Activated CD8-positive, alpha-beta T cell treated with anti-CD3 and anti-CD28 coated beads for 36 hours (primary cell): ENCODE results near the gene HSH2D. TPM values are rescaled to one million over a fixed set of nuclear protein-coding genes. Genes with fewer than 3 reads are reported as not detected.

ENCODE experiments used
- ATAC-seq: fragments of 200-7000 bp; cut with Tn5 transposase; one replicate; pipeline ENCODE4 v1.10.0; 2021; ENCODE audit warnings: mild to moderate bottlenecking, moderate library complexity
- CTCF ChIA-PET: fragments of 350-600 bp; sonication (Branson Sonifier 250); formaldehyde crosslinking; loops from one replicate; lab custom pipeline; 2021; ENCODE audit warnings: antibody characterized with exemption; lab: Charles Lee
- POLR2A ChIA-PET: fragments of 350-600 bp; sonication (Branson Sonifier 250); formaldehyde crosslinking; loops from one replicate; lab custom pipeline; 2021; ENCODE audit warnings: antibody characterized with exemption; lab: Charles Lee
- DNase-seq: peaks from one replicate; pipeline ENCODE4 v3.0.0-alpha.2; 2020
- H3K27ac Mint-ChIP-seq: one replicate; pipeline ENCODE4 v1.8.0; 2021; ENCODE audit warnings: mild to moderate bottlenecking, mixed read lengths
- H3K27me3 Mint-ChIP-seq: one replicate; pipeline ENCODE4 v1.8.0; 2021; ENCODE audit warnings: mixed read lengths
- H3K36me3 Mint-ChIP-seq: one replicate; pipeline ENCODE4 v1.8.0; 2021; ENCODE audit warnings: low read depth, mixed read lengths
- H3K4me1 Mint-ChIP-seq: one replicate; pipeline ENCODE4 v1.8.0; 2021; ENCODE audit warnings: low read depth, mixed read lengths
- H3K4me3 Mint-ChIP-seq: one replicate; pipeline ENCODE4 v1.8.0; 2021; ENCODE audit warnings: mild to moderate bottlenecking, moderate library complexity, mixed read lengths
- H3K9me3 Mint-ChIP-seq: one replicate; pipeline ENCODE4 v1.8.0; 2021; ENCODE audit warnings: mixed read lengths
- intact Hi-C: fragments of 100-400 bp; cut with micrococcal nuclease; formaldehyde crosslinking; loops from one replicate; pipeline ENCODE4 v1.10.0; 2022
- total RNA-seq, 2 experiments: library from RNA; stranded (reverse); gene quantifications; one replicate each; pipeline ENCODE4 v1.2.3, GENCODE V29; 2021
- TF ChIP-seq, protein P1 (sequence below): fragments of 200-600 bp; IDR thresholded peaks from one replicate; pipeline ENCODE4 v1.8.0; 2022; ENCODE audit warnings: antibody characterized with exemption, mild to moderate bottlenecking

The HSH2D gene
- total RNA-seq, 2 experiments from 2014 or later = 23.5 to 25.5 TPM

DNA sequence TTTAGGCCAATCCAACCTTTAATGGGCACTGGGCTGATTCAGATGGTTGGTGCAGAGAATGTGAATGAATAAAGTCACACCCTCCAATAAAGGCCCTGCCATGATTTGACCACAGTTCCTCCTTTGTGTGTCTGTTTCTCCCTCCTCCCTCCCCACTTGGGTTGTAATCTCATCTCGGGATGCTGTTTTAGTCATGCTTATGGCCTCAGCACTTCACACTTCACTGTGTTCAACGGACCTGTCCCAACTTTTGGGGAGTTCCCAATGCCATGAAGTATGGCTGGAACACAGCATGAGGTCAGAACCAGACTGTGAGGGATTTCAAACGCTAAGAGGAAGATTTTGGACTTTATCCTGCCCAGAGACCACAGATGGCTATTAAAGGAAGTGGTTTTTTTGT, 37.4 kb upstream of the HSH2D start:
- no peak for ATAC-seq
- POLR2A ChIA-PET = no interaction called here
- intact Hi-C loops = no loop called here

DNA sequence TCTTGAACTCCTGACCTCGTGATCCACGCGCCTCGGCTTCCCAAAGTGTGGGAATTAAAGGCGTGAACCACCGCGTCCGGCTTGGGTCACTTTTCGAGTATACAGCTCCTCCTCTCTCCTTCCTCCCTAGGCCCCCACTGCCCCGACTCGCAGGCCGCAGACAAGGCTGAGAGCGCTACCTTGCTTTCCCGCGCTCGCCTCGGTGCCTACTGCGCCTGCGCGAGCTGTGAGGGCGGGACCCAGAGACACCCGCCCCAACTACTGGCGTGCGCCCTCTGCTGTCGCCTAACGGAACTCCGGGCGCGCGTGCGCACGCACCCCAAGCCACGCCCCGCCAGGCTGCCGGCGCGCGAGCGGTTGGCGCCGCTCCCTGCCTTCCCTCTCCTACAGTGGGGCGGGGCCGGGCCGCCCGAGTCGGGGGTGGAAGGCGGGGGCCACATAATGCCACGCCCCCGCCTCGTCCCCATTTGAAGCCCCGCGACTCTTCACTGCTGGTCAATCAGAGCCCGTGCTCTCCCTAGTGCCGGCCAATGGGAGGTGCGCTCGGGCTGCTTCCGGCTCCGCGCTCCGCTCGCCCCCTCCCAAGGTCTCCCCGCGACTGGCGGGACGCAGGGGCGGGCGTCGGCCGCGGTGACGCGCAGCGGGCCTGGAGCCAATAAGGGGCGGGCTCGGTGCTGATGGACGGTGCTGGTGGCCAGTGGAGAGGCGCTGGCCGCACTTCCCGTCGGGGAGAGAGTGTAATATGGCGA, 32.2 kb upstream of the HSH2D start, which contains the start of gene RAB8A:
RAB8A (plus strand) TSS at position 730 of the 749 bp plus-strand sequence; CDS start at position 743, 13 bp downstream.
- H3K27me3 Mint-ChIP-seq = no peaks in the 10 kb centered on the region
- CTCF ChIA-PET = interaction anchor here (0.6 to 3.8 kb wide), 23 partner anchors 11 to 275 kb away, joined by 3 to 31 read pairs (median 4); partner anchors contain the start of genes FAM32A and TPM4
- peak; percentile 99 for DNase-seq
- peak within 1 kb of the TSS; percentile 95 for H3K4me3 Mint-ChIP-seq
- peak within 1 kb of the TSS; percentile 98 for H3K27ac Mint-ChIP-seq
- H3K9me3 Mint-ChIP-seq = no peaks in the 10 kb centered on the region
- intact Hi-C loops = loop anchor here (5.0 kb wide), 1 partner anchor 34 kb away; the partner anchor contains the start of gene TPM4
- peaks cover 25% of the 10 kb centered on the region for H3K36me3 Mint-ChIP-seq
- POLR2A ChIA-PET = interaction anchor here (0.5 to 2.6 kb wide), 18 partner anchors 11 to 278 kb away, joined by 3 to 32 read pairs (median 4); partner anchors contain the start of genes HSH2D and TPM4
- peak; percentile 93 for ATAC-seq
- H3K4me1 Mint-ChIP-seq = peaks cover 35% of the 10 kb centered on the region
- TF ChIP-seq, protein P1, sequence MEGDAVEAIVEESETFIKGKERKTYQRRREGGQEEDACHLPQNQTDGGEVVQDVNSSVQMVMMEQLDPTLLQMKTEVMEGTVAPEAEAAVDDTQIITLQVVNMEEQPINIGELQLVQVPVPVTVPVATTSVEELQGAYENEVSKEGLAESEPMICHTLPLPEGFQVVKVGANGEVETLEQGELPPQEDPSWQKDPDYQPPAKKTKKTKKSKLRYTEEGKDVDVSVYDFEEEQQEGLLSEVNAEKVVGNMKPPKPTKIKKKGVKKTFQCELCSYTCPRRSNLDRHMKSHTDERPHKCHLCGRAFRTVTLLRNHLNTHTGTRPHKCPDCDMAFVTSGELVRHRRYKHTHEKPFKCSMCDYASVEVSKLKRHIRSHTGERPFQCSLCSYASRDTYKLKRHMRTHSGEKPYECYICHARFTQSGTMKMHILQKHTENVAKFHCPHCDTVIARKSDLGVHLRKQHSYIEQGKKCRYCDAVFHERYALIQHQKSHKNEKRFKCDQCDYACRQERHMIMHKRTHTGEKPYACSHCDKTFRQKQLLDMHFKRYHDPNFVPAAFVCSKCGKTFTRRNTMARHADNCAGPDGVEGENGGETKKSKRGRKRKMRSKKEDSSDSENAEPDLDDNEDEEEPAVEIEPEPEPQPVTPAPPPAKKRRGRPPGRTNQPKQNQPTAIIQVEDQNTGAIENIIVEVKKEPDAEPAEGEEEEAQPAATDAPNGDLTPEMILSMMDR = peak; percentile 92

More for the DNA sequence above, 37.4 kb upstream of the HSH2D start:
- H3K4me3 Mint-ChIP-seq = no peak overlapping the region
- DNase-seq = no peak
- peaks cover 3% of the 10 kb centered on the region for H3K4me1 Mint-ChIP-seq
- no peaks in the 10 kb centered on the region for H3K27me3 Mint-ChIP-seq
- CTCF ChIA-PET = interaction anchor here (0.8 to 5.4 kb wide), 5 partner anchors 19 to 73 kb away, joined by 3 to 20 read pairs (median 3); no protein-coding TSS in a partner anchor
- H3K9me3 Mint-ChIP-seq = no peaks in the 10 kb centered on the region
- H3K27ac Mint-ChIP-seq = peak overlapping the region; percentile 56
- H3K36me3 Mint-ChIP-seq = peaks cover 16% of the 10 kb centered on the region
- TF ChIP-seq, protein P1 = no peak

DNA sequence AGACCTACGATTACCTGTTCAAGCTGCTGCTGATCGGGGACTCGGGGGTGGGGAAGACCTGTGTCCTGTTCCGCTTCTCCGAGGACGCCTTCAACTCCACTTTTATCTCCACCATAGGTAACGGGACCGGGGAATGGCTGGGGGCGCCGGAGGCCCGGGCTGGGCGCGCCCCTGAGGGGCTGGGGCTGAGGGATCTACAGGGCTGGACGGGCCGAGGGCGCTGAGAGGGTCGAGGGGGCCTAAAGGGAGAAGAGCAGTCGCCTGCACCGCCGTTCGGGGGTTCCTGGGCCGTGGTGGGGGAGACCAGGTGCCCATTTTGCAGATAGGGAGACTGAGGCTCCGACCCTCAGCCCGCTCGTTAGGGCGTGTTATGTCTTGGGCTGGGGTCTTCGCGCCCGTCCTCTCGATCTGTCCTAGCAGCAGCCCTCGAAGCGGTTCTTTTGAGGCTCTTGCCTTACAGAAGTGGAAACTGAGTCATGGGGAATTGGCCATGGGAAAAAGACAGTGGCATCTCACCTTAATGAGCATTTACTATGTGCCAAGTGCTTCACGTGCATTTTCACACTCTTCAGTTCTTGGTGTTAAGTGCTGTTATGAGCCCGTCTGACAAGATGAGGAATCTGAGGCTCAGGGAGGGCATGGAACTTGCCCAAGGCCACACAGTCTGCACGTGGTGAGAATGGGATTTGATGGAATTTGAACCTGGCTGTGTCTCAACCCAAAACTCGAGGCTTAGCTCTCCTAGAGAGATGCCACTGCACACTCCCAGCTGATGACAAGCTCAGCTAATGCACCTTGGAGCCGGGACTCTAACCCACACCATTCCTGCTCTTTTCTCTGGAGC, 31.4 kb upstream of the HSH2D start:
- Mint-ChIP-seq H3K4me3 (peak overlapping the region; percentile 95), H3K9me3 (no peaks in the 10 kb centered on the region), H3K27me3 (no peaks in the 10 kb centered on the region), H3K27ac (peak overlapping the region; percentile 98), H3K36me3 (peaks cover 25% of the 10 kb centered on the region), H3K4me1 (peaks cover 40% of the 10 kb centered on the region)
- ChIA-PET POLR2A (interaction anchor here (0.6 to 2.6 kb wide), 11 partner anchors 21 to 454 kb away, joined by 3 to 32 read pairs (median 6); partner anchors contain the start of genes FAM32A, HSH2D and TPM4), CTCF (interaction anchor here (0.9 to 3.8 kb wide), 11 partner anchors 17 to 73 kb away, joined by 3 to 31 read pairs (median 6); partner anchors contain the start of genes FAM32A and TPM4)
- DNase-seq (peak; percentile 16), ATAC-seq (no peak)
- TF ChIP-seq, protein P1 = no peak
- intact Hi-C loops = loop anchor here (5.0 kb wide), 1 partner anchor 35 kb away; the partner anchor contains the start of gene TPM4

DNA sequence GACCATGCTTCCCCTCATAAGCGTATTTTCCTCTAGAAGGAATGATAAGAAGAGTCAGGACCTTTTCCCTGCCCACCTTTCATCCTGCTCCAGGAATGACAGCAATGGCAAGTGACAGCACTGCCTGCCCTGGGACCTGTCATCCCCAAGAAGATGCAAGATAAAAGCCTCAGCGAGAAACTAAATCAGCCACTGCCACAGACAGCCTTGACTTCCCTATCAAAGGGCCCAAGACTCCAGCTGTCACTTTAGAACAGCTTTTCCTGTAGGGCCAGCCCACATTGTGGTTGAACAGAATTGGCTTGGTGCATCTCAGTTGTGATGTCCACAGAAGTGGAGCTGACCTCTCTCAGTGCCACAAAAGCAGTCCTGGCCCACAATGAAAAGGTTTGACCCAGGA, 30.7 kb upstream of the HSH2D start:
- intact Hi-C loops = loop anchor here (5.0 kb wide), 1 partner anchor 35 kb away; the partner anchor contains the start of gene TPM4
- DNase-seq (no peak), ATAC-seq (no peak)
- no peaks in the 10 kb centered on the region for H3K9me3 Mint-ChIP-seq
- H3K4me3 Mint-ChIP-seq = peak overlapping the region; percentile 95
- H3K27ac Mint-ChIP-seq = peak overlapping the region; percentile 98
- ChIA-PET CTCF (interaction anchor here (0.7 to 3.8 kb wide), 9 partner anchors 22 to 73 kb away, joined by 3 to 31 read pairs (median 4); partner anchors contain the start of genes FAM32A and TPM4), POLR2A (interaction anchor here (0.6 to 1.8 kb wide), 6 partner anchors 14 to 455 kb away, joined by 3 to 7 read pairs (median 4); partner anchors contain the start of genes FAM32A and TPM4)
- TF ChIP-seq, protein P1 = no peak
- no peaks in the 10 kb centered on the region for H3K27me3 Mint-ChIP-seq
- H3K36me3 Mint-ChIP-seq = peaks cover 30% of the 10 kb centered on the region
- H3K4me1 Mint-ChIP-seq = peaks cover 46% of the 10 kb centered on the region
